ENCODE data around the gene NXT1.

The NXT1 gene

DNA sequence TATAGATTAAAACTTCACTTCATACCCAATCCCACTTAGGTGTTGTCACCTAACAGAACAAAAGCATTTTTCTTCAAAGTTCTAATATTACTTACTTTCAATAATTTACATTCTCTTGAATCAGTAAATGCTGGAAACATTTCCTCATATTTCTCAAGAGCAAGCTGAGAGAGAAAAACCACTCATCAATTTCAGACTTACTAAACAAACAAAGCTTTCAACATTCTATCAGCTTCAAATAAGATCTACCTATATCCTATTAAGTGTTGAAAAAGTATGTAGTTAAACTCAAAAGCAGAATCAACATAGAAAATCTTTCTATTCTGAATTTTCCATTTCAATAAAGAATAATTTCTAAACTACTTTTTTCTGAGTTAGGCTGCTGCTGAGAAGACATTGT is 29.2 kb downstream of the NXT1 start:
- DNase-seq (ENCODE audit: extremely low spot score, insufficient read length, low read depth) = no peak
- no peak for FAIRE-seq

- DNase-seq (ENCODE audit: extremely low spot score, insufficient read length, low read depth) (no peak), FAIRE-seq (no peak)
These were observed 31.3 kb downstream of the NXT1 start for GRCh38 chr20:23381876-23382275.

DNA sequence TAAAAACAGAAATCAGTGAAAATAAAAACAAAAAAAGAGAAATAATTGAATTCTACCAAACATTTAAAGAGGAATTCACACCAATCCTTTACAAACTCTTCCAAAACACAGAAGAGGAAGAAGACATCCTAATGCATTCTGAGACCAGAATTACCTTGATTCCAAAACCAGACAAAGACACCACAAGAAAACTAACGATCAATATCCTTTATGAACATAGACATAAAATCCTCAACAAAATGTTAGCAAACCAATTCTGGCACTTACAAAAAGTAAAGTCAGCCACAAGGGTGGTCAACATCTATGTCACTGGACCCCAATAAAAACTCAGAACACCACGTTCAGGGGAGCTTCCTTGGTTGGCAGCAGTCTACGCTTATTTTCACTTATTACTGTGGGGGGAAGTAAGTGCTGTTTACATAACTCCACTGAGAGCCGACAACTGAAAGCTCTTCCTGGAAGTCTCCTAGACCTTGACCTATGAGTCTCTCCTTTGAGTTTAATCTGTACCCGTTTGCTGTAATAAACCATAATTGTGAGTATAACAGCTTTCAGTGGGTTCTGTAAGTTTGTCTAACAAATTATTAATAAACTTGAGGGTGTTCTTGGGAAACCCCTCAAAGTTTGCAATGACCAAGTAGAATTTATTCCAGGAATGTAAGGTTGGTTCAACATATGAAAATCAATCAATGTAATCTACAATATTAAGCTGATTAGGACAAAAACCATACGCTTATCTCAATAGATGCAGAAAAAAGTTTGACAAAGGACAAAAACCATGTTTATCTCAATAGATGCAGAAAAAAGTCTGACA is 35.9 kb downstream of the NXT1 start:
- no peak for FAIRE-seq
- no peak for DNase-seq (ENCODE audit: extremely low spot score, insufficient read length, low read depth)

DNA sequence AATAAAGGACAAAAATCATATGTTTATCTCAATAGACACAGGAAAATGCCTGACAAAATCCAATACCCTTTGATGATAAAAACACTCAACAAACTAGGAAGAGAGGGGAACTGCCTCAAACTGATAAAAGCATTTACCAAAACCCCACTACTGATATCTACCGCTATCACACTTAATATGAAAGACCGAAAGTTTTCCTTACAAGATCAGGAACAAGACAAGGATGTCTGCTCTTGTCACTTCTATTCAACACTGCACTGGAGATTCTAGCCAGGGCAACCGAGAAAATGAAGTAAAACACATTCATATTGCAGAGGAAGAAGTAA is 36.5 kb downstream of the NXT1 start:
- FAIRE-seq (no peak), DNase-seq (ENCODE audit: extremely low spot score, insufficient read length, low read depth) (no peak)

DNA sequence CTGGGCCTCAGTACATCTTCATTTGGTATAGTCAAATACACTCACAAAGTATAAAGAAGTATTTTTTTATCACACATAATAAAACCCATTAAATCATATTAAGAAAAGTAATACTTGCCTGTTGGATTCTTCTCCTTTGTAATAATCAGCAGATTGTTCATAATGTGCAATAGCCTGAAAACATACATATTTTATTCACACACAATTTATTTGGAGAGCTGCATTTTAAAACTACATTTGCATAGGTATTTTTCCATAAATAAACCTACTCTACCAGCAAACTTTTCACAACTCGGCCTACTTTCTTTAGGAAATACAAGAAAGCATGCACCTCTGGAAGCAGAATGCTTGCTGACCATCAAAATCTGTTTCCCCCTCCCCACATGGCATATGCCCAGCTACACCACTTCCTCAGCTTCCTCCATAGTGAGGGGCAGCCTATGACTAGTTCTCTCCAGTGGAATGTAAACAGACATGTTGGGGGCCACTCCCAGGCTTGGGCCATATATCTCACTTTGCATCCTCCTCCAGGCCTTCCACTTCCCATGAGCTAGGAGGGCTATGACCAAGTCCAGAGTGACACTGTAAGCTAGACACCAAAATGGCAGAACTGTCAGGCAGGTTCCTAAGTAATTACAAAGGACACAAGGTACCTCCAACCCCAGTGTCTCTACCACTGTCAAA is 39.6 kb downstream of the NXT1 start:
- no peak for DNase-seq (ENCODE audit: extremely low spot score, insufficient read length, low read depth)
- FAIRE-seq = no peak

DNA sequence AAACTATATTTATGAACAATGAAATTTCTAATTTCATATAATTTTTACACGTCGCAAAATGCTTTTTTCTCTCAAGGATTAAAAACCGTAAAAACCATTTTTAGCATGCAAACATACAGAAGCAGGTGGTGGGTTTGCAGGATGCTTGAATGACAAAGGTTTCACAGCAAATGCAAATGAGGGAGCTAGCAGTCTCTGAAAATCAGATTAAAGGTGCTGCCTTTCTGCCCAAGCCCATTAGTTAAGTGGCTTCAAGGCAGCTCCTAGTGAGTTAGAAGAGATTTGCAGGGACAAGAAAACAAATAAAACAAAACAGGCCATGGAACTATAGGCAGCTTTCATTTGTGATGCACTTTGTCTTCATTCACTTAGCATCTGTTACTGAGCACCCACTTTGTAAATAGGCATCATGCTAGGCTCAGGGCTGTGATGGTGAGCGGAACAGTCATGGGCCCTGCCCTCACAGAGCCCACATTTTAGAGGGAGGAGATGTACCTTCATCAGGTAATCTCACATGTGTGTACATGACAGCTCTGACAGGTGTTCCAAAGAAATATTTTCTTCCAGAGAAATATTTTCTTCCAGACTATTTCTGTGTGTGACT is 41.2 kb downstream of the NXT1 start:
- FAIRE-seq = no peak
- no peak for DNase-seq (ENCODE audit: extremely low spot score, insufficient read length, low read depth)

- FAIRE-seq = no peak
- no peak for DNase-seq (ENCODE audit: extremely low spot score, insufficient read length, low read depth)
These were observed 43.6 kb downstream of the NXT1 start for GRCh38 chr20:23393996-23394775.

- FAIRE-seq (no peak), DNase-seq (ENCODE audit: extremely low spot score, insufficient read length, low read depth) (no peak)
These were observed 46.5 kb downstream of the NXT1 start for GRCh38 chr20:23396950-23397627.

DNA sequence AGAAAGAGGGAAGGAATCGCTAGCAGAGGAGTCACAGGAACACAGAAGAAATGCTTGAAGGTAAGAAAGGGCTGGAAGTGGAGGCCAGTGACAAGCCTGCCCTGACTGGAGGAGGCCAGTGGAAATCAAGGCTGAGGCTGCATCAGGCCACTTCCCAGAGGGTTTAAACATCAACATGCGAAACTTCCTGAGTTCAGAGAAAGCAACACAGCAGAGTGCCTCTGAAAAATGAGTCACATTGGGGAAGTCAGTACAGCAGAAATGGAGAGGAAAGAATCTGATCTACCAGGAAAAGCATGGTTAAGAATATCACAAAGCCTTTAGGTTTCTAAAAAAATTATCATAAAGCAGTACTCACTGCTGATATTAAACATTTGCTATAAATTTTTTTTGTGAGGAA is 47.4 kb downstream of the NXT1 start:
- DNase-seq (ENCODE audit: extremely low spot score, insufficient read length, low read depth) (no peak), FAIRE-seq (no peak)

- DNase-seq (ENCODE audit: extremely low spot score, insufficient read length, low read depth) (no peak), FAIRE-seq (no peak)
These were observed 49.1 kb downstream of the NXT1 start for GRCh38 chr20:23399568-23400241.

- no peak for DNase-seq (ENCODE audit: extremely low spot score, insufficient read length, low read depth)
- no peak for FAIRE-seq
These were observed 50.5 kb downstream of the NXT1 start for GRCh38 chr20:23401051-23401450.

DNA sequence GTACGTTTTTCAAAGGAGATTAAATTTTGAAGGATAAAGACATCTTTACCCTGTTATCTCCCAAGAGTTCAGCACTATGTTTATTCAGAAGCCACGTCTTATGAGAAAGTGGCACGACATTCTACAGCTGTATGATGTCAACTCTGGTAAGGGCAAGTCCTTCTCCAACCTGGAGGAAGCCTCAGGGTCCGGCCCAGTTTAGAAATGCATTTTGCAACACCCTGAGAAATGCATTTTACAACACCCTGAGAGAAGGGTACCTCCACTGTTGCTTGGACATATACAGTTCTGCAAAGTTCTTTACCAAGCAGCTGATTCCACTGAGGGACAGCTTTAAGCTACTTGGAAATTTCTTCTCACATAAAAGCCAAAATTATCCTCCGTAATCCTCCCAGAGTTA is 53.2 kb downstream of the NXT1 start:
- FAIRE-seq (no peak), DNase-seq (ENCODE audit: extremely low spot score, insufficient read length, low read depth) (no peak)

DNA sequence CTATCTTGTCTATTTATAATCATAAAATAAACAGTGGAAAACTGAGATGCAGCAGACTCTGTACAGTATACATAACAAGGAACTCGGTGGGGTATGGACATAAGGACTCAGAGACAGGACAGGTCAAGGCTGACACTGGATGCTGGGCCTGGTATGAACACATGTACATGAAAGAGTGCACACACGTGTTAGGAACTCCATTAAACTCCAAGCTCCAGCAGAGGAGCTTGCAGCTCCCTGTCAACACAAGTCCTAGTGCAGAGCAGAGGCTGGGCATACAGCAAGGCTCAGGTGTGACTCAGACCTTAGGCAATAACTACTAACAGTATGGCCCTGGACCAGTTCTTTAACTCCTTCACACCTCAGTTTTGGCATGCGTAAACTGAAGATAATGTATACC is 53.6 kb downstream of the NXT1 start:
- FAIRE-seq (no peak), DNase-seq (ENCODE audit: extremely low spot score, insufficient read length, low read depth) (no peak)
